GM18907 (cell line): Measurements from ENCODE around the gene UIMC1.
"Not testable (repeated sequence)": the region's sequence is repeated elsewhere in the genome, so short reads cannot be mapped to it uniquely, and the experiment has no call there.

Source experiments
- ATAC-seq: cut with Tn5 transposase; IDR thresholded peaks from one replicate; pipeline ENCODE4 v1.9.1; 2021; ENCODE audit warnings: mild to moderate bottlenecking, moderate library complexity; ENCODE audit not compliant: unreplicated experiment

Gene UIMC1

GRCh38 chr5:177006265-177006972 is at the start of gene UIMC1:
Gene UIMC1 (minus strand): TSS chr5:177006779. CDS start chr5:176982615, 24,164 bp downstream.
- ATAC-seq: peak; percentile 78

DNA sequence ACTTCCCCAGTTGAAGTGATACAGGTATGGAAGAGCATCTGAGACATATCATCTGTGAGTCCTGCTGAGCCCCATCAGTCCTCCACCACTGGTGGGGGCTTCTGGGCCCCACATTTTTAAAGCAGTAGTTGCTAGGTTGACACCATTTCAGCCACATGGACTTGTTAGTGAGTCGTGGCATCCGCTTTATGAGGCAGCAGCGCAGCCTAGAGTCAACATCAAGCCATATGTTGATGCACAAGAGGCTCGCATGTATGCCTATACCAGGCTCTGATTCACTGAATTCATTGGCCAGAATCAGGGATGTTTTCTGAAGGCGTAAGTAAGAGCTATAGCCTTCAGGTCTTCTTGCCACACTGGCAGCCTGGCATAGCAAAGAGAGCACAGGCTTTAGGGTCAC is 42.7 kb upstream of the UIMC1 start:
- ATAC-seq: no peak

DNA sequence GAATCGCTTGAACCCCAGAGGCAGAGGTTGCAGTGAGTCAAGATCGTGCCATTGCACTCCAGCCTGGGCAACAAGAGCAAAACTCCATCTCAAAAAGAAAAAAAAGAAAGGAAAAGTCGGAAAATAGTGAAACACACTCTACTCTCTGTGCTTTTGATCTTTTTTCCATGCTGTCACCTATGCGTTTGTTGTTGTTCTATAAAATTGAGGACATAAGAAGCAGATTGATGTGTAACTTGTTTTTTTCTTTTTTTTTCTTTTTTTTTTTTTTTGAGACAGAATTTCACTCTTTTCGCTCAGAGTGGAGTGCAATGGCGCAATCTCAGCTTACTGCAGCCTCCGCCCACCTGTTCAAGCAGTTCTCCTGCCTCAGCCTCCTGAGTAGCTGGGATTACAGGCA is 42.0 kb upstream of the UIMC1 start:
- not testable (repeated sequence) for ATAC-seq

GRCh38 chr5:177045631-177046030 is 39.1 kb upstream of the UIMC1 start:
- ATAC-seq: no peak

GRCh38 chr5:177044641-177045040 is 38.1 kb upstream of the UIMC1 start:
- ATAC-seq: no peak

DNA sequence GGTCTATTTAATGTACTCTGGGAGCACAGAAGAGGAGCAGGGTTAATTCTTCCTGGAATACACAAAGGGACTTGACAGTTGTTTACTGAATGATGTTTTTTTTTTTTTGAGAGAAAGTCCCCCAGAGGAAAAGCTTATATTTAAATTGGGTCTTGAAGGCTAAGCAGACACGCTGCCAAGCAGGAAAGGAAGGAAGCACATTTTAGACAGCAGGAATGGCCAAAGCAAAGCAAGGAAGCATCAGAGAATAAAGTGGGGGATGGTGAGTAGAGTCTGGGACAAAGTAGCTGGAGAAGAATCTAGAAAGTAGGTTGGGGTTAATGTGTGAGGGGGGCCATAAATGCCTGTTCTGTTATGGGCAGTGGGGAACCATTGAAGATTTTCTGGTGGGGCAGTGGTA is 37.4 kb upstream of the UIMC1 start:
- ATAC-seq: no peak

GRCh38 chr5:177043114-177043513 is 36.5 kb upstream of the UIMC1 start:
- ATAC-seq: no peak

DNA sequence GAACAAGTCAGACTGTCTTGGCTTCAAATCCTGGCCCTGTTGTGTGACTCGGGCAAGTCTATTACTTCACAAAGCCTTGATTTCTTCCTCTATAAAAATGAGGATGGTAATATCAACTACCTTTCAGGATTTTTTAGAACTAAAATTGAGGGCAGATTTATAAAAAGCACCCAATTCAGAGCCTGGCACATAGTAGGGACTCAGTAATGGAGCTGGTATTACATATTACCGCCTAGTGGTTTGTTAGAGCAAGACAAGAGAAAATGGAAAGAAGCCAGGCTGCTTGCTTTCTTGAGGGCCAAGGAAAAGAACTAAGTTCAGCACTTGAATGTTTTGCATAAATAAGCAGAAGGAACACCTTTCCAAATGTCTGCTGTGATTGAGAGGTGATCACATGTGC is 35.4 kb upstream of the UIMC1 start:
- ATAC-seq: no peak

GRCh38 chr5:177040814-177041420 is 34.3 kb upstream of the UIMC1 start:
- no peak for ATAC-seq

- ATAC-seq: no peak
Observed at GRCh38 chr5:177036921-177037320, 30.3 kb upstream of the UIMC1 start.

DNA sequence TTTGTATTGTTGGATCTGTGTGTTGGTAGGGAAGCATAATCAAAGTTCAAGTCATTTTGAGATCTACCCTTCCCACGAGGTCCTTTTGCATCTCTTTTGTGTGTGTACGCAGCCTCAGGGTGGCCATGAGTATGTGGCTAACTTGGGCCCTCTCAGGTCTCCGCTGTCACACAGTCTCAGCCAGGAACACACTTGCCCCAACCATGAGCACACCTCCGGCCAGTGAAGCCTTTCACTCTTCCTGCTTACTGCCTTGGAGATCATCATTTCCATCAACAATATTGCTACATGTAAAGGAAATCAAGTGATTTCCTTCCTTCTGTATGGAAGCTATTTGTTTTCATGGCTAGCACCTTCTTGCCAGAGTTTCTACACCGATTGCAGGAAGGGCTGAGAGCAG is 29.9 kb upstream of the UIMC1 start:
- ATAC-seq: no peak

DNA sequence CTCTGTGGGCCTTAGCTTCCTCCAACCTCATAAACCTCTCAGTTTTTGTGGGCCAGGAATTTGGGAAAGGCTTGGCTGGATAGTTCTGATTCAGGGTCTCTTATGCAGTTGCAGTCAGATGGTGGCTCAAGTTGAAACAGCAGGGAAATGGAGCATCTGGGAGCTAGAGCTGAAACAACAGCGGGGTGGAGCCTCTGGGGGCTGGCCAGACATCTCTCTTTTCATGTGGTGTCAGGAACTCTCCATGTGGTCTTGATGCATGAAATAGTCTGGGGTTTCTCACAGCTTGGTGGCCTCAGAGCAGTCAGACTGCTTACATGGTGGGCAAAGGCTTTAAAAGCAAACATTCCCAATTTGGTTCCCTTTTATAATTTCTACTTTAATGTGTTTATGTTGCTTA is 29.4 kb upstream of the UIMC1 start:
- no peak for ATAC-seq

DNA sequence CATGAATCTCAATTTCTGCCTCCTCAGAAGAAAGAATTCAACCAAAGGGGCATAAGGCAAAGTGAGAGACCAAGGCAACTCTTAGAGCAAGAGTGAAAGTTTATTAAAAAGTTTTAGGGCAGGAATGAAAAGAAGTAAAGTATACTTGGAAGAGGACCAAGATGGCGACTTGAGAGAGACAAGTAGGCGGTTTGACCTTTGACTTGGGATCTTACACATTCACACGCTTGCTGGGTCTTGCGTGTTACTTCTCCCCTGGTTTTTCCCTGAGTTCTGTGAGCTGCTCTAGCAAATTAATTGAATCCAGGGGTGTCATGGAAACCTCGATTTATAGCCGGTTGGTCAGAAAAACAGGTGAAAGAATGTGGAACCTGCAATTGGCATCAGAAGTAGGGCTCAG is 22.9 kb upstream of the UIMC1 start:
- no peak for ATAC-seq

GRCh38 chr5:177027665-177028064 is 21.1 kb upstream of the UIMC1 start:
- ATAC-seq: no peak

- no peak for ATAC-seq
Observed at GRCh38 chr5:177025101-177025601, 18.6 kb upstream of the UIMC1 start.

GRCh38 chr5:177024559-177024958 is 18.0 kb upstream of the UIMC1 start:
- no peak for ATAC-seq

DNA sequence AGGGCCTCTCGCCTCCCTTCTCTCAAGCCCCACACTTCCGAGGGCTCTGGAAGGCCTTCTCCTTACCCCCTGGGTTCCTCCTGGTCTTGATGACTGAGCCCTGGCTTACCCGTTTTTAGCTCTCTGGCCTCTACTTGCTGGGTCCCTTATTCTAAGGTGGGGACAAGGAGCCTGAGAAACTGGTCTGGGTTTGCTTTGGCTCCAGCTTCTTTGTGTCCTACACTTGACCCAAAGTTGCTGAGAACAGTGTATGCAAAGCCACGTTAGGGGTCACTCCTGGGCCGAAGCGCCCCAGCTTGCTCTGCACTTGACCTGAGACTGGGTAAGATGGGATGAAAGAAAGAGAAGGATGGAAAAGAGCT is 16.7 kb upstream of the UIMC1 start:
- peak; percentile 20 for ATAC-seq

GRCh38 chr5:177022386-177023302 is 16.1 kb upstream of the UIMC1 start, which contains the start of gene ZNF346:
Gene ZNF346 (plus strand): TSS chr5:177022696. CDS start chr5:177022739, 43 bp downstream.
- peak; percentile 83 for ATAC-seq

- ATAC-seq: no peak
Observed at GRCh38 chr5:177020033-177020432, 13.5 kb upstream of the UIMC1 start.

DNA sequence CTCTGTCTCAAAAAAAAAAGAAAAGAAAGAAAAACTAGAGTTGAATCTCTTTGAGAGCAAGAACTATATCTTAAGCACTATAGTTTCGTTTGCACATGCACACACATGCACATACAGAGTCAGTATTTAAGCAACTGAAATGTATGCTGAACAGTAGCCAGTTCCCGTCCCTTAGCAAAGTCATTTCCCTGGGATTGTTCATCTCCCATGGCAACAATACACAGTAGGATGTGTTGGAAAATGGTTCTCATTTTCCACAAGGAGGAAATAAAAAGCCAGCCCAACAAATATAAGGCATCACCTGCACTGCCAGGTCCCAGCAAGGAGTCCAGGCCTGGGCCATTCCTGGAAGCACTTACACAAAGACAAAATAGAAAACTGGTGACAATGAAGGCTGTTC is 11.8 kb upstream of the UIMC1 start:
- no peak for ATAC-seq

- ATAC-seq: no peak
Observed at GRCh38 chr5:177015156-177015555, 8.6 kb upstream of the UIMC1 start.
